HL-60/S4 treated with retinoic acid at 250 ng/mL for 4 days and 3 days (cell line): Measurements from ENCODE around the gene KLHL18.

Experiments used
- in situ Hi-C: fragments of 300-500 bp; cut with MboI; formaldehyde crosslinking; loops from 2 replicates; pipeline ENCODE4 v1.7.0; 2022; ENCODE audit warnings: low sequenced_read_pairs

Gene KLHL18

DNA sequence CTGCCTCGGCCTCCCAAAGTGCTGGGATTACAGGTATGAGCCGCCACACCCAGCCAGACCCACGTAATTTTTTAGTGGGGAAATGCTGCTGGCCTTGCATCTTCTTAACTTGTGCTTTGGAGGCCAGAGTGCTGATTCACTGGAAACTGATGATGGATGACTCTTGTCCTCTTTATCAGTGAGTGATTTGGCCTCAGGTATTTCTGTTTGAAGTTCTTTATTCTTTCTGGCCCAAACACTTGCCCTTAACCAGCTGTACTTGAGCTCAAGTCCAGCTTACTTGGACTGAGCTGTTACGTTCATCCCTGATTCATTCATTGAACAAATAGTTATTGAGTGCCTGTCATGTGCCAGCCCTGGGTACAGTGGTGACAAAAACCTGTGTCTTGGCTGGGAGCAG lies 102.3 kb downstream of the KLHL18 start:
- in situ Hi-C loops = no loop called here

DNA sequence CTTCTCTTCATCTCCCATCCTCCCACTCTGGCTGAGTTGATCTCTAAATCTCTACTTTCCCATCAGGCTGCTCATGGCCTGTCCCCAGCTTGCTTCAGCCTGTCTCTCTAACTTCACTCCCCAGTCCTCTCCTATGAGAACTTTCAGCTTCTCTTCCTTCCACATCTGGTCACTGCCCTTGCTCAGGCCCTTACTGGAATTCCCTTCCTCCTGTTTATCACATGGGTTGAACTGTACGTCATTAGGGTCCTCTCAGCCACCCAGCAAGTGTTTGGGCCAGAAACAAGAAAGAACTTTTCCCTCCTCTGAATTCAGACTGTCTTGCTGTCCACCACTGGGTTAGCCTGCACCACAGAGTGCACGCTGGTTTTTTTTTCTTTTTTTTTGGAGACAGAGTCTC lies 103.1 kb downstream of the KLHL18 start:
- in situ Hi-C loops = no loop called here

DNA sequence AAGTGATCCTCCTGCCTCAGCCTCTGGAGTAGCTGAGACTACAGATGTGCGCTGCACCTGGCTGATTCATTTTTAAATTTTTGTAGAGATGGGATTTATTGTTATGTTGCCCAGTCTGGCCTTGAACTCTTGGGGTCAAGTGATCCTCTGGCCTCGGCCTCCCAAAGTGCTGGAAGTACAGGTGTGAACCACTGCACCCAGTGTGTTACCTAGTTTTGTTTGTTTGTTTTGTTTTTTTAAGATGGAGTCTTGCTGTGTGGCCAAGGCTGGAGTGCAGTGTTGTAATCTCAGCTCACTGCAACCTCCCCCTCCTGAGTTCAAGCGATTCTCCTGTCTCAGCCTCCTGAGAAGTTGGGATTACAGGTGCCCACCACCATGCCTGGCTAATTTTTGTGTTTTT lies 110.2 kb downstream of the KLHL18 start:
- in situ Hi-C loops = no loop called here

DNA sequence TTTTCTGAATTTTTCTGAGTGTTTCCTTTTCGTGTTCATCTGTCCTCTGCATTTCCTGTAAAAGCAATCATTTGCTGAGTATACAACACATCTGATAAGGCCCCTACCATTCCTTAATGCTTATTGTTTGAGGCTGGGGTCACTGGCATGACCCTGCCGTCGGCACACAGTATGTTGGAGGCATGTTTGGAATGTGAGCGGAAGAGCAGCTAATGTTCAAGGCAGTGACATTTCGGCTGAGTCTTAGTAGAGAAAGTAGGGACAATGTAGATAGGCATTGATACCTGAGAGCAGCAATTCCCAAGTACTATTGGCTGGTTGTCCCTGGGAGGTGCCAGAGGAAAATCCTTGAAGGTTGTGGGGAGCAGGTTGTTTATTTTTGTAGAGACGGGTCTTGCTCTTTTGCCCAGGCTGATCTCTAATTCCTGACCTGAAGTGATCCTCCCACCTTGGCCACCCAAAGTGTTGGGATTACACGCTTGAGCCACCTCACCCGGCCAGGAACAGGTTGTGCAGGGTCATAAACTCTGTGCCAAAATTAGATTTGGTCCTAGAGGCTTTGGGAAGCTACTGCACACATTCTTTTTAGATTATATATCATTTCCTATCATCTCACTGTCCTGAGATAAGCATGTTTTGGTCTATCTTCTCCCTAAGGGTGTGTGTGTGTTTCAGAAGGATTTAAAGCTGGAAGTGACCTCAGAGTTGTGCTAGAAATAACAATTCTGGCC lies 111.6 kb downstream of the KLHL18 start:
- in situ Hi-C loops = no loop called here

DNA sequence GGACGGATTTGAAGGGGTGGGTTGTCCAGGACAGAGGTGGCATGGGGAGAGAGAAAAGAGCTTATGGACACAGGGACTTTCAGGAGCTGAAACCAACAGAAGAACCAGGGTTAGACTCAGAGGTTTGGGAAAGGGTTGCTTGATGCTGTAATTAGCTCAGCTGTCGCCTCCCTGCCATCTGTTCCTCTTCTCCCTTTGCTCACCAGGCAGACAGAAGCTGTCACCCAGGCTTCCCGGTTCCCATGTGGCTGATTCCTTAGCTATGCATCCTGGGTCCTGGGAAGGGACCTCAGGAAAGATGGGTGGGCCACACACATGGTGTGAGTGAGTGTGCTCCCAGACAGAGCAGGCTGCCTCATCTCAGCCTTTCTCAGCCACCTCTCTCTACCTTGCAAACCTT lies 112.1 kb downstream of the KLHL18 start:
- in situ Hi-C loops = no loop called here
